HG03460 (cell line): ENCODE results near the gene KRT26.

Experiments used
- ATAC-seq: cut with Tn5 transposase; IDR thresholded peaks from one replicate; pipeline ENCODE4 v1.9.1; 2021; ENCODE audit not compliant: unreplicated experiment

The KRT26 gene

GRCh38 chr17:40730970-40731369 is 41.0 kb downstream of the KRT26 start:
- no peak for ATAC-seq

- ATAC-seq: no peak
These were observed 44.4 kb downstream of the KRT26 start for GRCh38 chr17:40727447-40728231.

- no peak for ATAC-seq
These were observed 45.1 kb downstream of the KRT26 start for GRCh38 chr17:40726919-40727318.

- ATAC-seq: no peak
These were observed 47.3 kb downstream of the KRT26 start for GRCh38 chr17:40724656-40725055.

DNA sequence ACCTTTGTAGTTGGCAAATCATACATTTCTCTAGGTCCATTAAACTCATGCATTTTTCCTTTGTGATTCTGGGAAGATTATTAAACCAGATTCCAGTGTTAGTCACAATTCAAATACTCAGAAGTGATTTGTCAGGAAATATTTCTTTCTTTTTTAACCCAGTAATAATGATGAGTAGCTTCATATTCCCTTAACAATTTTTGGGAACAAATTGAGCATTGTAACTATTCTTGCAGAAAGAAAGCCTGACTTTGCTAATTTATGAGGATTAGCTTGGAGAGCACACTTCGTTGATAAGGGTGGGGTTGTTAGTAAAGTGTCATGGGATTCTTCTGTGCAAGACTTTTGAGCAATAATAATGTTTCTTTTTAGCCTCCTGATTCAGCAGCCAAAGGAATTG is 49.8 kb downstream of the KRT26 start:
- ATAC-seq: no peak

DNA sequence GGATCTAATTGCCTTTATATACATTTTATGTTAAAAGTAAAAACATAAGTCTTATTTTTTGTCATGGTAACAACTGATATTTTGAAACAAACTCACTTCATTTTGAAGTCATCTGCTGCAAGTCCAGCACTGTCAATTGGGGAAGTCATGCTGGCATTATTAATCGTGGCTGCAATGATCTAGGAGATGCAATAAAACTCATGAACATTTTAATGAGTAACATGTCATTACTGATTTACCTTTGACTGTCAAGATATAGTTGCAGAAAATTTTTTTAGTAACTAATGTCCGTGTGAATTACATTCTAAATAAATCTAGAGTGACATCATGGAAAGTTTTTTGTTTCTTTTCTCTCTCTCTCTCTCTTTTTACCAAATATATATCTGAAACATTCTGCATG is 51.1 kb downstream of the KRT26 start:
- no peak for ATAC-seq

GRCh38 chr17:40718930-40719329 is 53.1 kb downstream of the KRT26 start:
- no peak for ATAC-seq

DNA sequence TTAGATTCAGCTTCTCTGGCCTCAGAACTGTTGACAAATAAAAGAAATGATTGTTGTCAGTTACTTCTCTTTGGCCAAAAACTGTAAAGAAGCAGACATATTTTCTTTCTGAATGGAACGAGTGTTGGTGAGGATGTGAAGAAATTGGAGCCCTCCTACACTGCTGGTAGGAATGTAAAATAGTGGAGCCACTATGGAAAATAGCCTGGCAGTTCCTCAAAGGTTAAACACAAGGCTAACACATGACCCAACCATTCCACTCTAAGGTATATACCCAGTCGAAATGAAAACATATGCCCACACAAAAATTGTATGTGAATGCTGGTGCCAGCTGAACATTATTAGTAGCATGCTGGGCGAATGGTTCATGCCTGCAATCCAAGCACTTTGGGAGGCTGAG is 54.2 kb downstream of the KRT26 start:
- ATAC-seq: no peak
